ENCODE results near the gene ALDH7A1.

DNA sequence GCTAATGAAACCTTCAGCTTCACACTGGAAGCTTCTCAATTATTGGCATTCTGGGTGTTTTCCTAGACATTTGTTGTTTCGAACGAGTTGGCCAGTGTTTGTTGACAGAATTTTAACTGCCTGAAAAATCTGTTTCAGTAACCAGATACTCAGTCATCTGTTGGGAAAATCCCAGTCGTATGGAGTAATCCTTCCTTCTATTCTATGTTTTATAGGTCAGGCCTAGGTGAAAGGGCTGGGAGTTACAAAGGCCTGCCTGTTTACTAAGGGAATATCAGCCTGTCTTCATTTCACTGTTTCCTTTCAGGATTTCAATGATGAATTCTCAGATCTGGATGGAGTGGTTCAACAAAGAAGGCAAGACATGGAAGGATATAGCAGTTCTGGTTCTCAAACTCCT is 111.9 kb downstream of the ALDH7A1 start:
- TF ChIP-seq, protein P1, sequence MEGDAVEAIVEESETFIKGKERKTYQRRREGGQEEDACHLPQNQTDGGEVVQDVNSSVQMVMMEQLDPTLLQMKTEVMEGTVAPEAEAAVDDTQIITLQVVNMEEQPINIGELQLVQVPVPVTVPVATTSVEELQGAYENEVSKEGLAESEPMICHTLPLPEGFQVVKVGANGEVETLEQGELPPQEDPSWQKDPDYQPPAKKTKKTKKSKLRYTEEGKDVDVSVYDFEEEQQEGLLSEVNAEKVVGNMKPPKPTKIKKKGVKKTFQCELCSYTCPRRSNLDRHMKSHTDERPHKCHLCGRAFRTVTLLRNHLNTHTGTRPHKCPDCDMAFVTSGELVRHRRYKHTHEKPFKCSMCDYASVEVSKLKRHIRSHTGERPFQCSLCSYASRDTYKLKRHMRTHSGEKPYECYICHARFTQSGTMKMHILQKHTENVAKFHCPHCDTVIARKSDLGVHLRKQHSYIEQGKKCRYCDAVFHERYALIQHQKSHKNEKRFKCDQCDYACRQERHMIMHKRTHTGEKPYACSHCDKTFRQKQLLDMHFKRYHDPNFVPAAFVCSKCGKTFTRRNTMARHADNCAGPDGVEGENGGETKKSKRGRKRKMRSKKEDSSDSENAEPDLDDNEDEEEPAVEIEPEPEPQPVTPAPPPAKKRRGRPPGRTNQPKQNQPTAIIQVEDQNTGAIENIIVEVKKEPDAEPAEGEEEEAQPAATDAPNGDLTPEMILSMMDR (conservative IDR thresholded peaks at IDR 0.05 in 1 of 2, IDR thresholded peaks at IDR 0.05 in 1 of 2; ENCODE audit: extremely low read depth in 1 of 2, insufficient read depth in 1 of 2, low read depth in 1 of 2, low read length in 2 of 2) = no peak
- no peak for TF ChIP-seq EZH2 (IDR thresholded peaks at IDR 0.05; ENCODE audit: borderline replicate concordance, low read length)

Data from mammary epithelial cell (primary cell).